GM19035 (cell line): ENCODE measurements around the gene PLD5.
"Not testable (repeated sequence)": the region's sequence is repeated elsewhere in the genome, so short reads cannot be mapped to it uniquely, and the experiment has no call there.

ENCODE experiments used
- ATAC-seq: cut with Tn5 transposase; IDR thresholded peaks from one replicate; pipeline ENCODE4 v1.9.1; 2021; ENCODE audit not compliant: unreplicated experiment

Gene PLD5

DNA sequence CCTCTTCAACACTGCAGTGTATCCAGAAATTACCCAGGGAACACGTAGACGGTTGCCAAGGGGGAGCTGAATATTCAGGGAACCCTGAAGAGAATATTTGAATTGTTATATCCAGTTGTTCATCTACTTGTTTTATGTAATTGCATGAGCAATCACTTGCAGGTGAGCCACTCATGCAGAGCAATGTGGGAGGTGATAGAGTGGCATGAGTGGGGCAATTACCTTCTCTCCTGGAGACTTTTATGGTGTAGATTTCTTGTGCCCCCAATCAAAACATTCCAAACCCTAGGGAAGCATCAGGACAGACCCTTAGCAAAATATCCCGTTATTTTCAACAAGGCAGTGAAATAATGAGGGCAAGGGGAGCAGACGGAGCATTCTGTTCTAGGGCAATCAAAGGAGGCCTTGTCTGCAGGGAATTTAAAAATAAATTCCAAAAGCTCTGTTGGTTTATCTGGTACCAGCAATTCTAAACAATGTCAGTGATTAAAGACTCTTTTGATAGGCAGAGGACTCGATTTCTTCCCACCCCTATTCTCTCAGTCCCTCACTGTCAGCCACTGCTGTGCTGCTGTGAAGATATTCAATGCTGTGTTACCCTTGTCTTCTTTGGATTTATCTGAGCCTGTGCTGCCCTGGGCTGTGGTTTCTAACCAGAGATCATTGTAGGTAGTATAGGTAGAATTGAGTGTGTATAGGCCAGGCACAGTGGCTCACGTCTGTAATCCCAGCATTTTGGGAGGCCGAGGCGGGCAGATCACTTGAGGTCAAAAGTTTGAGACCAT is 345.4 kb downstream of the PLD5 start:
- no peak for ATAC-seq

- no peak for ATAC-seq
Measured at GRCh38 chr1:242178436-242178835, 346.1 kb downstream of the PLD5 start.

- no peak for ATAC-seq
Measured at GRCh38 chr1:242162140-242162539, 362.4 kb downstream of the PLD5 start.

DNA sequence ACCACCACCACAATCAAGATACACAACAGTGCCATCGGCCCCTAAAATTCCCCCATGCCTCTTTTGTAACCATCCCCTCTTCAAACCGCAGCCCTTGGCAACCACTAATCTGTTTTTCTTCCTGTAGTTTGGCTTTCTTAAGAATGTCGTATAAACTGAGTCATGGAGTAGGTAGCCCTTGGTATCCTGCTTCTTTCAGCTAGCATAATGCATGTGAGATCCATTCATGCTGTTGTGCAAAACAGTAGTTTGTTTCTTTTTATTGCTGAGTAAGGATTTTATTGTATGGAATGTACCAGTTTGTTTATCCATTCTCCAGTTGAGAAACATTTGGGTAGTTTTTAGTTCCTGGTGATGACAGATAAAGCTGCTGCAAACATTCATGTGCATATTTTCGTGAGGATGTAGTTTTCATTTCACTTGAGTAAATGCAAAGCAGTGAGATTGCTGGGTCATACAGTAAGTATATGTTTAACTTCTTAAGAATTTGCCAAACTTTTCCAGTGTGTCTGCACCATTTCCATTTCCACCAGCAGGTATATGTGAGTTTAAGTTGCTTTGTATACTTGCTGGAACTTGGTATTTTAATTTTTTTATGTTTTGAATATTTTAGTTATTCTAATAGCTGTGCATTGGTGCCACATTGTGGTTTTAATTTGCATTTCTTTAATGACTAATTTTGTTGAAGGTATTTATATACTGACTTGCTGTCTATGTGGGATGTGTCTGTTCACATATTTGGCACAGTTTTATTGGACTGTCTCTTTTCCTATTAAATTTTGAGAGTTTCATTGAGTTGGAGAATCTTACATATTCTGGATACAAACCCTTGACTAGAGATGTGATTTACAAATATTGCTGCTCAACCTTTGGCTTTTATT is 377.2 kb downstream of the PLD5 start:
- peak; percentile 54 for ATAC-seq

DNA sequence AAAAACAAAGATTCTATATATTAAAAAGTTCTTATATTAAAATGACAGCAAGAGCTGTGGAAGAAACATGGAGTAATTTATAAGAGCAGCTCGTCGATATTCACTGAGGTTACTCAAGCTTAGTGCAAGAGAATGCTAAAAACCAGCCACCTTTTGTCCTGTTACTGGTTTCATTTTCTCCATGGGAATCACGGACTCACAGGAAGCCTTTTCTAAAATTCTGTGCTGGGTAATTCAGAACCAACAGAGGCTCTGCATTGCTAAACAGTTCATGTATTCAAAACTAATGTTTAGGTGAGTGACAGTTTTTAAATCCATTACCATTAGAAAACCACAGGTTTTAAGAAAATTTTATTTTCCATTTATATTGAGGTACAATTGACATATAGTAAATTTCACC is 377.8 kb downstream of the PLD5 start:
- ATAC-seq, result no peak

DNA sequence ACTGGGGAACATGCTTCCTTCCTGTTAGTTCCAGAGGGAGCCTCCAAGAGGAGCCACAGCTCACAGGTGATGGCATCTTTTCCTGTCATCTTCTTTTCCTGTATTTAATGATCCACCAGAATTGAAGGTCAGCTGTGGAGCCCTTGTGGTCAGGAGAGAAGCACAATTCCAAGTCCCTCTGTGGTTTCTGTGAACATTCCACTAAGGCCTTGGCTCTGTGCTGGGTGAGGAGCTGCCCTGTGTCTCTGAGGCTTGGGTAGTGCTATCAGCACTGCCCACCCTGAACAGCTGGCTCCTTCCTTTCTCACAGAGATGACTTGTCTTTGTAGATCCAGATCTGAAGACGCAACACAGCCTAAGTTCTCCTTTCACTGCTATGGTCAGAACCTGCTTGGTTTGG is 383.7 kb downstream of the PLD5 start:
- no peak for ATAC-seq

GRCh38 chr1:242139986-242140385 is 384.5 kb downstream of the PLD5 start:
- no peak for ATAC-seq

GRCh38 chr1:242139442-242139841 is 385.1 kb downstream of the PLD5 start:
- peak; percentile 75 for ATAC-seq

GRCh38 chr1:242133796-242134195 is 390.7 kb downstream of the PLD5 start:
- ATAC-seq, result no peak

- no peak for ATAC-seq
Measured at GRCh38 chr1:242133351-242133750, 391.1 kb downstream of the PLD5 start.

DNA sequence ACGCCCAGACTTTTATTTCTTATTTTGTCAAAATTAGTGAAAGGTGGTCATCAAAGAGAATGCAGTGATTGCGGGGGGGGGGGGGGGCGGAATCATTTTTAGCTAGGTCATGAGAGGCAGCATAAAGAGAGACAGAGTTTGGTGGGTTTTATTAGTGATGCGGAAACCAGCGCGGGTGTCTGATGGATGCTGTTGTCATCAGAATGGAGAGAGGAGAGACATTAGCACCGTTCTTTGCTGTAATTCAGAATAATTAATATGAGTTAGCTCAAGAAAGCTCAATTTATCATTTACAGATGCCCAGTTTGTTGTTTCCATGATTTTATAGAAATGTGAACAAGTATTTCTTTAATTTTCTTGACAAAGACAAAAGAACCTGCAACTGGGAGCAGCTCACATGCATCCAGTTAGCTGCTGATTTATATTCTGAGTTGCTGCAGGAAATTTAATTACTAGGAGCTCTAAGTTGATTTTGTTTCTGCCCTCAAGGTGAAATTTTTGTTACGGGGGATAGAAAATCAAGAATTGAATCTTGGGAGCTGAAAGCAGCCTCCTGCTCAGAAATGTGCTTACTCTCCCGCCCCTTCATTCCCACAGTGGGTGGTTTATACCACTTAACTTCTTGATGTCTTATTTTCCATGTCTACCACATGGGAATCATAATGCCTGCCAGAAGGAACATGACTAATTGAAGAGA is 392.2 kb downstream of the PLD5 start:
- no peak for ATAC-seq

GRCh38 chr1:242128951-242129502 is 395.5 kb downstream of the PLD5 start:
- ATAC-seq, result no peak

GRCh38 chr1:242120432-242120831 is 404.1 kb downstream of the PLD5 start:
- no peak for ATAC-seq

GRCh38 chr1:242100921-242101320 is 423.6 kb downstream of the PLD5 start:
- no peak for ATAC-seq

DNA sequence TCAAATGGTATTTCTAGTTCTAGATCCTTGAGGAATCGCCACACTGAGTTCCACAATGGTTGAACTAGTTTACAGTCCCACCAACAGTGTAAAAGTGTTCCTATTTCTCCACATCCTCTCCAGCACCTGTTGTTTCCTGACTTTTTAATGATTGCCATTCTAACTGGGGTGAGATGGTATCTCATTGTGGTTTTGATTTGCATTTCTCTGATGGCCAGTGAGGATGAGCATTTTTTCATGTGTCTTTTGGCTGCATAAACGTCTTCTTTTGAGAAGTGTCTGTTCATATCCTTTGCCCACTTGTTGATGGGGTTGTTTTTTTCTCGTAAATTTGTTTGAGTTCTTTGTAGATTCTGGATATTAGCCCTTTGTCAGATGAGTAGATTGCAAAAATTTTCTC is 427.2 kb downstream of the PLD5 start:
- not testable (repeated sequence) for ATAC-seq

DNA sequence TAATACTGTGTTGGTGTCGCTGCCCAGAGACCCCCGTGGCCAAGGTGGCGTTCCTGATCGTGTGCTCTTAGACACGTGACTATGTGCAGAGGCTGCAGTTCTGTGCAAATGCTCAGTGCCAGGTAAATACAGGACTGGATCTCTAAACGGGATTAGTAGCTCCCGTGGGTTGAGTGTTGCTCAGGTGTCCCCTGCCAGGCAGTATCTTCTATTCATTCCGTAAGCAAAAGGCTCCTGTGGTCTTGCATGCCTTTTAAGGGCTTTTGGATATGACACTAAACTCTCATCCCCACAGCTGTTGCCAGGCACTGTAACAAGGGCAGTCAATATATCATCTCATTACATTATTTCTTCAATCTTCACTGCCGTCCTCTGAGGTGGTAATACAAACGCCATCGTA is 431.4 kb downstream of the PLD5 start:
- no peak for ATAC-seq

GRCh38 chr1:242089911-242090310 is 434.6 kb downstream of the PLD5 start:
- ATAC-seq, result no peak

- no peak for ATAC-seq
Measured at GRCh38 chr1:242088875-242089274, 435.6 kb downstream of the PLD5 start.

DNA sequence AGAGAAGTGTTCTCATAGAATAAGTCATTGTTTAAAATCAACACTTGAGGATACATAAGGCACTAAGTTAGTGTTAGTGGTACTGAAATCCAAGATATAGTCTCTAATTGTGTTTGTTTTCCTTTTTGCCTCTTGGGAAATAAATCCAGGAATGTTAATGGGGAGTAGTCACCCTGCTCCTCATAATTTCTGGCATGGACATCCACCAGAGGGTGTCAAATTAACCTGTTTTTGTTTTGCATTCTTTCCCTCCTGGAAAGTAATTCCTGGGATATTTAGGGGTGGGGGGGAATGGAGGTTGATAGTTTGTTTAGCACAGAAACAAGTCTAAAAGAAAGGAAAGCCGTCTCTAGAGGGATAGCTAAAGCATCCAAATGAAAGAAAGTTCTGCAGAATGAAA is 437.8 kb downstream of the PLD5 start:
- ATAC-seq, result no peak

DNA sequence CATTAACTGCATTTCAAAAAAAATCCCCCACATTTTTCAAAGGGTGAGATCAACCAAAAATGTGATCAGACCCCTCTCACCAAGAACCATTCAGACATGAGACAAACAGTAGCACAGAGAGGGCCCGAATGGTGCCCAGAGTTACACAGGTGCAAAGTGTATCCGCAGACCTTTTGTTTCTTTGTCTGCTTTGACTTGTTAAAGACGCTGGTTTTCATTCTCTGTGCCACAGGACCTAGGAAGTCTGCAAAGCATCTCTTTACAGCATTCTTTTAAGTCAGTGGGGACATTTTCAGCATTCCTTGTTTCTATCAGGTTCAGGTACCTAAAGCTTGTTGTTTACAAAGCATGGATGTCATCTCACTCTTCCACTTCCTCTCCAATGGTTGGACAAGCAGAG is 438.4 kb downstream of the PLD5 start:
- ATAC-seq, result no peak

GRCh38 chr1:242083742-242084141 is 440.8 kb downstream of the PLD5 start:
- ATAC-seq, result no peak
